ENCODE results near the gene LZTR1. TPM values are rescaled to one million over a fixed set of nuclear protein-coding genes. Genes with fewer than 3 reads are reported as not detected.
A peak's percentile ranks its signal among the peaks of the same experiment; 100 is the strongest.

The LZTR1 gene
- total RNA-seq, 1 experiment from 2014 or later = 13.0 TPM

- DNase-seq (ENCODE audit: low read depth) = no peak
Observed at GRCh38 chr22:21015466-21016006, 33.4 kb downstream of the LZTR1 start.

DNA sequence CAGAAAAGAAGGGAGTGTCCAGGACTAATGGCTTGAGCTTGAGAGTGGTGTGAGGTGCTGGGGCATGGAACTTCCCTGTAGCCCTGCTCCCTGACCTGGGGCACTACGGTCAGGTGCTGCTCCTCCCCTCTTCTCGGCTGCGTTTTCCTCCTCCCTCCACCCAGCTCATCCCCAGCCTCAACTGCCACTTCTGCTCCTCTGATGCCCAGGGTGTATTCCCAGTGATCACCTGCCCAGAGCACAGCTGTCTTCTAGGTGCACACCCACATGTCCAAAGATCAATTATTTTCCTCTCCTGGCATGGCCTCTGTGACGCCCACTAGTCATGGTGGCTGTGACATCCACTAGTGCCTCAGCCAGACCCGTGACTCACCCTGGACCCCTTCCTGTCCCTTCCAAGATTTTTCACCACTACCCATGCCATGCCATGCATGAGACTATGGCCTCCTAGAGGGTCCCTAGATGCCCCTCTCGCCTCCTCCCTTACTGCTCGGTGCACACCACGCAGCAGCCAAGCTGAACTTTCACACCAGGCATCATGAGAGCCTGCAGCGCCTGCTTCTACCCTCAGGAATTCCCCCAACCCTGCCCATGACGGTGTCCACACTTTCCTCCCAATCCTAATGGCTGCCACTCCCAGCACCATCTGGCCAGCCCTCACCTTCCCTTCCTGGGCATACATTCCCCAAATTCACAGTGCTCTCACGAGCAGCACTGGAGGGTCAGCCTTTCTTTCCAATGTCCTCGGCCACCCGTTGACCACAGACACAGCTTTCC, 34.7 kb downstream of the LZTR1 start:
- DNase-seq (ENCODE audit: low read depth) = no peak

DNA sequence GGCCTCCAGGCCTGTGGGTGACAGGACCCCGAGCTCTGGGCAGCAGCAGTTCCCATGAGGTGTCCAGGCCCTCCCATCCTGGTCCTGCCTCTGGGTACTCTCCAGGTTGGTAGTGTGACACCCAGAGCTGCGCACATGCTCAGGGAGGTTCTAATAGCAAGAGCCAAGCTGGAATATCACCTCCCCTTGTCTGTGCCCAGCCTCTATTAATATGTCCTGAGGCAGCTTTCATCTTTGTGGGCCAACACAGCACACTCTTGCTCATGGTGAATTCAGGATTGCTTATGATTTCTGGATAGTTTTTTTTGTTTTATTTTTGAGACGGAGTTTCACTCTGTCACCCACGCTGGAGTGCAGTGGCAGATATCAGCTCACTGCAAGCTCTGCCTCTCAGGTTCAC, 36.2 kb downstream of the LZTR1 start:
- no peak for DNase-seq (ENCODE audit: low read depth)

DNA sequence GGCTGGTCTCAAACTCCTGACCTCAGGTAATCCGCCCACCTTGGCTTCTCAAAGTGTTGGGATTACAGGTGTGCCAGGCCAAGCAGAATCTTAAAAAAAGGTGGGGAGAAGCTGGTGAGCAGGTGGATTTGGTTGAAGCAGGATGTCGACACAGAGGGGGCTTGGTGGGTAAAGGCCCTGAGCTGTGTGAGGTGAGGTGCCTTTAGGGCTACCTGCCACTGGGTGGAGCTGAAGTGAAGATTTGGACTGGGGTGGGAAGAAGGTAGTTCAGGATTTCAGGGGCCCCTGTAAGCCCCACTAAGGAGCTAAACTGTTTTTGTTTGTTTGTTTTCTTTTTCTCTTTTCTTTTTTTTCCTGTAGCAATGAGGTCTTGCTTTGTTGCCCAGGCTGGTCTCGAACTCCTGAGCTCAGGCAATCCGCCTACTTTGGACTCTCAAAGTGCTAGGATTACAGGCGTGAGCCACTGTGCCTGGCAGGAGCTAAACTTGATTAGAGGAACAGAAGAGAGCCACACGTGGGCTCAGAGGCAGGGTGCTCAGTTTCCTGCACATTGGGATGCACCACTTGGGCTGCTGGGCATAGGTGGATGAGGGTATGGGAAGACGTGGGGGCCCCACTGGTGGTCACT, 38.8 kb downstream of the LZTR1 start:
- DNase-seq (ENCODE audit: low read depth) = no peak

- DNase-seq (ENCODE audit: low read depth) = no peak
Observed at GRCh38 chr22:21022507-21022906, 40.4 kb downstream of the LZTR1 start.

DNA sequence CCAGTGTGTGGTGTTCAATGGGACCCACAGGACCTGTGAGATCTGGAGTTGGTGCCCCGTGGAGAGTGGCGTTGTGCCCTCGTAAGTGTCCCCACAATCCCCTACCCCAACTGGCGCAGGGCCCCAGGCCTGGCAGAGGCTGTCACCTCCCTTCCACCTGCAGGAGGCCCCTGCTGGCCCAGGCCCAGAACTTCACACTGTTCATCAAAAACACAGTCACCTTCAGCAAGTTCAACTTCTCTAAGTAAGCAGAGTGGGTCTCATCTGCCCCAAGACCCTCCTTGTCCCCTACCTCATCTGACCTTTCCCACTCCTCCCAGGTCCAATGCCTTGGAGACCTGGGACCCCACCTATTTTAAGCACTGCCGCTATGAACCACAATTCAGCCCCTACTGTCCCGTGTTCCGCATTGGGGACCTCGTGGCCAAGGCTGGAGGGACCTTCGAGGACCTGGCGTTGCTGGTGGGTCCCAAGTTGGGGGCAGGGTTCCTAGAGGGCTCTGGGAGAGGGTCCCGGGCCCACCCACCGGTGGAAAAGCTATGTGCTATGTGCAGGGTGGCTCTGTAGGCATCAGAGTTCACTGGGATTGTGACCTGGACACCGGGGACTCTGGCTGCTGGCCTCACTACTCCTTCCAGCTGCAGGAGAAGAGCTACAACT, 41.0 kb downstream of the LZTR1 start:
- no peak for DNase-seq (ENCODE audit: low read depth)

- no peak for DNase-seq (ENCODE audit: low read depth)
Observed at GRCh38 chr22:21025266-21025665, 43.2 kb downstream of the LZTR1 start.

DNA sequence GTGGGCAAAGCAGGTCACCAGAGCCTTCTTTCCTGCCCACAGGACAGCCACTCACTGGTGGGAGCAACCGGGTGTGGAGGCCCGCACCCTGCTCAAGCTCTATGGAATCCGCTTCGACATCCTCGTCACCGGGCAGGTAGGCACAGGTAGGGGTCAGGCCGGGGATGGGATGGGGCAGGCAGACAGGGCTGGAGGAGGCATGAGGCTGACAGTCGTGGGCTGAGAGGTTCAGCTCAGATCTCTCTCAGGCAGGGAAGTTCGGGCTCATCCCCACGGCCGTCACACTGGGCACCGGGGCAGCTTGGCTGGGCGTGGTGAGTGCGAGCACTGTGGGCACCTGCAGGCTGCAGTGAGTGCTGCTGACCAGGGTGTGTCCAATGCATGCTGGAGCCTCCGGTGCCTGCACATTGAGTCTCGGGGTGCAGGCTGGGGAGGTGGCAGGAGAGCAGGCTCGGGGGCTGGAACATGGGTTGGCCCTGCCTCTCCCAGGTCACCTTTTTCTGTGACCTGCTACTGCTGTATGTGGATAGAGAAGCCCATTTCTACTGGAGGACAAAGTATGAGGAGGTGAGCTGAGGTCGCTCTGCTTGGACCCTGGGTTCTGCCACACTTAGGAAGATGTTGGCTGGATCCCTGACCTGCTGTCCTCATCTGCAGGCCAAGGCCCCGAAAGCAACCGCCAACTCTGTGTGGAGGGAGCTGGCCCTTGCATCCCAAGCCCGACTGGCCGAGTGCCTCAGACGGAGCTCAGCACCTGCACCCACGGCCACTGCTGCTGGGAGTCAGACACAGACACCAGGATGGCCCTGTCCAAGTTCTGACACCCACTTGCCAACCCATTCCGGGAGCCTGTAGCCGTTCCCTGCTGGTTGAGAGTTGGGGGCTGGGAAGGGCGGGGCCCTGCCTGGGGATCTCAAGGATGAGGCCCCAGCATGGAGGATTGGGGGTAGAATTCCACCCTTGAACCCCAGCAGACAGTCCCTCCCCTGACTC, 44.0 kb downstream of the LZTR1 start:
- no peak for DNase-seq (ENCODE audit: low read depth)

DNA sequence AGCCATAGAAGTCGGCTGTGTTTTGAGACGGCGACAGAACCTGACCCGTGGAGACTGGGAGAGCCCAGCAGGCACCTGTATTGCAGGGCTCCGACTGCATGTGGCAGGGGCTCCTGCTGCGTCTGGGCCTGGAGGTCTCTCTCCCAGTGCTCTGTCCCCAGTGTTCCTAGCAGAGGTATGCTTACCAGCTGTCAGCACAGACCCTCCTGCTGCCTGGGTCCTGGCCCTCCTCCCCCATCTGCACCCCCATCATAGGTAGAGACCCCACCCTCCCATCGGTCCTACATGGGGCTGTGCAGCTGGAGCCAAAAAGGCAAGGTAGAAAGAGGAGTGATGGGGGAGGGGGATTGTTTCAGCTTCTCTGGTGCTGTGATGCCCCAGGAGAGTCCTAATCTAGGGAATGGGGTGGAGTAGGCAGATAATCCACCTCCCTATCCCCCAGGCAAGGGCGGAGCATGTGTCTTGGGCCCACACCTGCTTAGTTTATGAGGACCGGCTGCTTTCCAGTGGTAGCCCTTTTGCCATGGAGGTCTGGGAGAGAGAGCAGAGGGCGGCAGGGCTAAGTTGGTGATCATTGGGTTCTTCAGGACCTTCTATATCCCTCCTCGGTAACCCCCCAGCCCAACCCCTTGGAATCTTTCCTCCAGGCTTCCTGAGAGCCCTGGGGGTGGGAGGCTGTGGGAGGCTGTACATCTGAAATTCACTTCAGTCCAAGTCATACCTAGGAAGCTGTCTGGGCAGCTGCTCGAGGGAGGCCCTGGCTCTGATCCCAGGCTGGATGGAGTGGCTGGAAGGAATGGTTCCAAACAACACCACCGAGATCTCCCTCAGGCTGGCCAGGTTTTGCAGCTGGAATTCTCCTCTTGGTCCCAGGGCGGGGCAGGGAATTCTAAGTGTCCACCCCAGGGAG, 44.9 kb downstream of the LZTR1 start:
- peak; percentile 64 for DNase-seq (ENCODE audit: low read depth)

- DNase-seq (ENCODE audit: low read depth) = no peak
Observed at GRCh38 chr22:21028277-21029251, 46.5 kb downstream of the LZTR1 start.

GRCh38 chr22:21029486-21030025, 47.5 kb downstream of the LZTR1 start:
- DNase-seq (ENCODE audit: low read depth) = no peak

- DNase-seq (ENCODE audit: low read depth) = no peak
Observed at GRCh38 chr22:21030032-21030431, 47.9 kb downstream of the LZTR1 start.

DNA sequence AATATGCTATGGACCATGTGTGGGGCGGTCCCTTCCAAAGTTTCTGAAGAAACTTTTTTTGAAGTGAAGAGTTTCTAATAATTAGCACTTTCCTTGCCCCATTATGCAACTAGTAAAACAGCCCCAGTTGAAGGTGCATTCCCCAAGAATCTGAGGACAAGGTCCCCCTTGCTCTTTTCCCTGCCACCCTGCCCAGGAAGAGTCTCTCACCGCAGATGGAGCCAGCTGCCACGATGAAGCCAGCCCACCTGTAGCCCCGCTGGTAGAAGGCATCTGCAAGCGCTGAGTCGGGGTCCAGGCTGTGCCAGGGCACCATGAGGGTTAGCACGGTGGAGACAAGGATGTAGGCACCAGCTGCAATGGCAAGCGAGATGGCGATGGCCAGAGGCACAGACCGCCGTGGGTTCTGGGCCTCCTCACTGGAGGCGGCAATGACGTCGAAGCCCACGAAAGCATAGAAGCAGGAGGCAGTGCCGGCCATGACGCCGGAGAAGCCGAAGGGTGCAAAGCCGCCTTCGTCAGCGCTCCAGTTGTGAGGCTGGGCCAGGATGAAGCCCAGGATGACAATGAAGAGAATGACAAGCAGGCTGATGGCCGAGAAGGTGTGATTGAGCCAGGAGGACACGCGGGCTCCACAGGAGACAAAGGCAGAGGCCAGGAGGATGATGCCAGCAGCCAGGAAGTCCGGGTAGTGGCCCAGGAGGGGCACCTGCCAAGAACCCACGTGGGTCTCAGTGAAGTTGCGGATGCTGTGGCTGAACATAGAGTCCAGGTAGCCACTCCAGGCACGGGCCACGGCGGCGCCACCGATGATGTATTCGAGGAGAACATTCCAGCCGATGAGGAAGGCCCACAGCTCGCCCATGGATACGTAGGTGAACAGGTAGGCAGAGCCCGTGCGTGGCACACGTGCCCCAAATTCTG, 48.8 kb downstream of the LZTR1 start:
- DNase-seq (ENCODE audit: low read depth) = no peak

DNA sequence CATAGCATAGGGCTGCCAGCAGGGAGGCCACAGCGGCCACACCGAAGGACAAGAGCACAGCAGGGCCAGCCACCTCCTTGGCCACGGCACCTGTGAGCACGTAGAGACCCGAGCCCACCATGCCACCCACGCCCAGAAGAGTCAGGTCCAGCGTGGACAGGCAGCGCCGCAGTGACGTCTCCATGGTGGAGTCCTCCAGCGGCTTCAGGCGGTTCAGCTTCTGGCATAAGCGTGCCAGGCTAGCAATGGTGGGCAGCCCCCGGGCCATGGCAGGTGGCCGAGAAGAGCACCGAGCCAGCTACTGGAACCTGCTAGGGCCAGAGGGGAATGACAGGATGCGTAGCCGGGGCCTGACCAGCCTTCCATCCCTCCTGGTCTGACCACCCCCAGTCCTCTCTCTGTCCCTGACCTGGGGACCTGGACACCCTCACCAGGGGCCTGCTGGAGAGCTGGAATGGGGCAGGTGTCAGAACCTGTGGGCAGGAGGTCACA, 49.5 kb downstream of the LZTR1 start:
- DNase-seq (ENCODE audit: low read depth) = no peak

- no peak for DNase-seq (ENCODE audit: low read depth)
Observed at GRCh38 chr22:21032037-21032867, 50.2 kb downstream of the LZTR1 start, which contains the start of gene SLC7A4. Gene SLC7A4, minus strand, starts transcription at chr22:21032561. Its CDS starts 749 bp downstream, at chr22:21031812.

- DNase-seq (ENCODE audit: low read depth) = no peak
Observed at GRCh38 chr22:21032868-21033688, 51.0 kb downstream of the LZTR1 start.

Measured in M059J (cell line).